HCT116 (cell line): ENCODE results near the gene MYO7A. TPM values are rescaled to one million over a fixed set of nuclear protein-coding genes. Genes with fewer than 3 reads are reported as not detected.

Source experiments
- ATAC-seq: fragments of 200-7000 bp; cut with Tn5 transposase; 2 replicates; pipeline ENCODE4 v1.9.1; 2020; ENCODE audit warnings: mild to moderate bottlenecking, moderate library complexity
- BruUV-seq: library from RNA; stranded (reverse); fragments of 400-500 nt; replicated peaks from 2 replicates; lab custom pipeline; 2021; lab: Mats Ljungman, UMichigan
- CTCF ChIA-PET: fragments of 300-600 bp; sonication (Branson Sonifier 250); formaldehyde crosslinking; loops from one replicate; lab custom pipeline; 2021; ENCODE audit warnings: antibody characterized with exemption; lab: Charles Lee
- POLR2A ChIA-PET: fragments of 300-600, 350-600 bp; sonication (Branson Sonifier 250); formaldehyde crosslinking; loops from one replicate; lab custom pipeline; 2021; ENCODE audit warnings: antibody characterized with exemption; lab: Charles Lee
- RAD21 ChIA-PET, 2 experiments: fragments of 300-600 bp; sonication (Branson Sonifier 250); formaldehyde crosslinking; loops; one replicate each; lab custom pipeline; 2023; ENCODE audit warnings: low total read pairs in 2 of 2; ENCODE audit not compliant: uncharacterized antibody in 2 of 2, unreplicated experiment in 2 of 2, low non-redundant PET in 1 of 2; lab: Charles Lee
- DNase-seq: peaks from one replicate; pipeline ENCODE4 v3.0.0-alpha.2; 2010; ENCODE audit warnings: low read depth, low spot score
- H2AFZ ChIP-seq: fragments of 200-600 bp; shearing (Covaris generic), sonication (generic); 2 replicates; pipeline ENCODE4 v1.6.1; 2017; ENCODE audit warnings: low read depth, mixed run types, mixed read lengths, antibody characterized with exemption, low read length; ENCODE audit not compliant: poor library complexity, severe bottlenecking
- H3K27ac ChIP-seq: 2 replicates; pipeline ENCODE4 v1.5.1; 2012; ENCODE audit warnings: low read depth, low read length
- H3K27me3 ChIP-seq: fragments of 200-600 bp; sonication (generic); 2 replicates; pipeline ENCODE4 v1.6.1; 2016; ENCODE audit warnings: mixed run types, low read length, mixed read lengths; ENCODE audit not compliant: insufficient read depth
- H3K36me3 ChIP-seq, 2 experiments: fragments of 200-500 bp in 1 of 2; fragments of 200-600 bp in 1 of 2; sonication (Bioruptor generic) in 1 of 2; sonication (generic) in 1 of 2; 2 replicates each; pipeline versions ENCODE4 v1.5.1 to v1.6.1; 2014 to 2016; ENCODE audit warnings: low read length in 2 of 2, inconsistent platforms in 1 of 2, mixed read lengths in 1 of 2, mixed run types in 1 of 2; ENCODE audit not compliant: insufficient read depth in 2 of 2, control insufficient read depth in 1 of 2
- H3K4me1 ChIP-seq, 2 experiments: fragments of 200-600 bp in 1 of 2; sonication (generic) in 1 of 2; 2 replicates each; pipeline versions ENCODE4 v1.5.1 to v1.6.1; 2012 to 2017; ENCODE audit warnings: low read length in 2 of 2, inconsistent platforms in 1 of 2, mild to moderate bottlenecking in 1 of 2, mixed read lengths in 1 of 2, mixed run types in 1 of 2, moderate library complexity in 1 of 2; ENCODE audit not compliant: insufficient read depth in 2 of 2, control insufficient read depth in 1 of 2
- H3K4me2 ChIP-seq: fragments of 200-600 bp; sonication (generic); 2 replicates; pipeline ENCODE4 v1.6.1; 2017; ENCODE audit warnings: mixed run types, low read length, mixed read lengths
- H3K4me3 ChIP-seq, 2 experiments: fragments of 200-600 bp in 1 of 2; sonication (generic) in 1 of 2; replicated peaks in 1 of 2; 2 replicates each; pipeline ENCODE4 v1.5.1; 2011 to 2016; ENCODE audit warnings: low read length in 2 of 2, control low read depth in 1 of 2, low read depth in 1 of 2, mild to moderate bottlenecking in 1 of 2, mixed read lengths in 1 of 2, mixed run types in 1 of 2
- H3K79me2 ChIP-seq: fragments of 200-600 bp; sonication (generic); 2 replicates; pipeline ENCODE4 v1.6.1; 2017; ENCODE audit warnings: mild to moderate bottlenecking, mixed run types, low read length, moderate library complexity, mixed read lengths; ENCODE audit not compliant: insufficient read depth
- H3K9ac ChIP-seq: fragments of 200-600 bp; sonication (generic); 2 replicates; pipeline ENCODE4 v1.6.1; 2016; ENCODE audit warnings: low read length, mixed read lengths
- H3K9me2 ChIP-seq: fragments of 200-600 bp; sonication (generic), shearing (Covaris generic); 2 replicates; pipeline ENCODE4 v1.6.1; 2017; ENCODE audit warnings: mixed run types, mild to moderate bottlenecking, moderate library complexity; ENCODE audit not compliant: insufficient read depth
- H3K9me3 ChIP-seq, 2 experiments: fragments of 200-500 bp in 1 of 2; fragments of 200-600 bp in 1 of 2; sonication (Bioruptor generic) in 1 of 2; sonication (generic) in 1 of 2; 2 replicates each; pipeline ENCODE4 v1.6.1; 2014 to 2017; ENCODE audit warnings: low read length in 2 of 2, mixed read lengths in 2 of 2, inconsistent platforms in 1 of 2, low read depth in 1 of 2, mild to moderate bottlenecking in 1 of 2, mixed run types in 1 of 2, moderate library complexity in 1 of 2; ENCODE audit not compliant: control insufficient read depth in 1 of 2, insufficient read depth in 1 of 2
- H4K20me1 ChIP-seq: fragments of 200-600 bp; sonication (generic), shearing (Covaris generic); 2 replicates; pipeline ENCODE4 v1.6.1; 2017; ENCODE audit warnings: mixed run types, mild to moderate bottlenecking, moderate library complexity; ENCODE audit not compliant: insufficient read depth
- CTCF ChIP-seq, 3 experiments: fragments of 200-600 bp in 1 of 3; sonication (generic) in 1 of 3; IDR thresholded peaks in 2 of 3; conservative IDR thresholded peaks in 1 of 3; 2 replicates each; pipeline ENCODE4 v1.5.1; 2012 to 2017; ENCODE audit warnings: low read depth in 2 of 3, low read length in 2 of 3, antibody characterized with exemption in 1 of 3, borderline replicate concordance in 1 of 3, control low read depth in 1 of 3, mild to moderate bottlenecking in 1 of 3, mixed read lengths in 1 of 3, mixed run types in 1 of 3, moderate library complexity in 1 of 3; ENCODE audit not compliant: insufficient read depth in 1 of 3
- ELF1 ChIP-seq: IDR thresholded peaks from 2 replicates; pipeline ENCODE4 v1.6.1; 2012; ENCODE audit warnings: low read depth, borderline replicate concordance
- EZH2phosphoT487 ChIP-seq: fragments of 200-600 bp; IDR thresholded peaks from 2 replicates; pipeline ENCODE4 v1.6.1; 2018; ENCODE audit warnings: antibody characterized with exemption, borderline replicate concordance
- FOSL1 ChIP-seq: IDR thresholded peaks from 2 replicates; pipeline ENCODE4 v1.6.1; 2012; ENCODE audit warnings: low read depth
- SP1 ChIP-seq: IDR thresholded peaks from 2 replicates; pipeline ENCODE4 v1.6.1; 2012; ENCODE audit warnings: low read depth
- TCF7L2 ChIP-seq: IDR thresholded peaks from 2 replicates; pipeline ENCODE4 v1.7.0; 2011; ENCODE audit warnings: borderline replicate concordance, inconsistent platforms; ENCODE audit not compliant: insufficient read depth, insufficient read length; ENCODE audit errors: extremely low read depth
- intact Hi-C: fragments of 100-400 bp; cut with micrococcal nuclease; formaldehyde crosslinking; loops from 2 replicates; pipeline ENCODE4 v1.10.0; 2022
- total RNA-seq: library from RNA; stranded (reverse); gene quantifications from one replicate; pipeline ENCODE4 v1.2.1, GENCODE V29; 2021; ENCODE audit not compliant: unreplicated experiment
- TF ChIP-seq, protein P1 (sequence below): IDR thresholded peaks from 2 replicates; pipeline ENCODE4 v1.6.1; 2012
- TF ChIP-seq, protein P2 (sequence below): IDR thresholded peaks from 2 replicates; pipeline ENCODE4 v1.6.1; 2012; ENCODE audit warnings: low read depth

Gene MYO7A
- total RNA-seq, 1 experiment from 2014 or later: 1.8 TPM

GRCh38 chr11:77121096-77121640 lies 6.9 kb upstream of the MYO7A start:
- intact Hi-C loops: no loop called here
- no peaks in the 10 kb centered on the region for H3K27me3 ChIP-seq
- no peak overlapping the region for H3K4me2 ChIP-seq
- ChIA-PET CTCF (interaction anchor here (0.8 kb wide), 1 partner anchor 9 kb away, joined by 6 read pairs; no protein-coding TSS in a partner anchor), POLR2A (no interaction called here), RAD21 (no interaction called here)
- DNase-seq (no peak), ATAC-seq (no peak)
- no peaks in the 10 kb centered on the region for H3K4me1 ChIP-seq
- BruUV-seq: no TSS peak
- H3K36me3 ChIP-seq: no peaks in the 10 kb centered on the region
- TF ChIP-seq TCF7L2 (no peak), EZH2phosphoT487 (no peak), FOSL1 (no peak), SP1 (no peak), ELF1 (no peak), CTCF (IDR thresholded peaks at IDR 0.05 in 2 of 3, conservative IDR thresholded peaks at IDR 0.05 in 1 of 3; ENCODE audit: borderline replicate concordance in 1 of 3, insufficient read depth in 1 of 3, low read depth in 2 of 3, low read length in 2 of 3) (no peak)
- TF ChIP-seq, protein P1, sequence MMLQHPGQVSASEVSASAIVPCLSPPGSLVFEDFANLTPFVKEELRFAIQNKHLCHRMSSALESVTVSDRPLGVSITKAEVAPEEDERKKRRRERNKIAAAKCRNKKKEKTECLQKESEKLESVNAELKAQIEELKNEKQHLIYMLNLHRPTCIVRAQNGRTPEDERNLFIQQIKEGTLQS: no peak
- TF ChIP-seq, protein P2, sequence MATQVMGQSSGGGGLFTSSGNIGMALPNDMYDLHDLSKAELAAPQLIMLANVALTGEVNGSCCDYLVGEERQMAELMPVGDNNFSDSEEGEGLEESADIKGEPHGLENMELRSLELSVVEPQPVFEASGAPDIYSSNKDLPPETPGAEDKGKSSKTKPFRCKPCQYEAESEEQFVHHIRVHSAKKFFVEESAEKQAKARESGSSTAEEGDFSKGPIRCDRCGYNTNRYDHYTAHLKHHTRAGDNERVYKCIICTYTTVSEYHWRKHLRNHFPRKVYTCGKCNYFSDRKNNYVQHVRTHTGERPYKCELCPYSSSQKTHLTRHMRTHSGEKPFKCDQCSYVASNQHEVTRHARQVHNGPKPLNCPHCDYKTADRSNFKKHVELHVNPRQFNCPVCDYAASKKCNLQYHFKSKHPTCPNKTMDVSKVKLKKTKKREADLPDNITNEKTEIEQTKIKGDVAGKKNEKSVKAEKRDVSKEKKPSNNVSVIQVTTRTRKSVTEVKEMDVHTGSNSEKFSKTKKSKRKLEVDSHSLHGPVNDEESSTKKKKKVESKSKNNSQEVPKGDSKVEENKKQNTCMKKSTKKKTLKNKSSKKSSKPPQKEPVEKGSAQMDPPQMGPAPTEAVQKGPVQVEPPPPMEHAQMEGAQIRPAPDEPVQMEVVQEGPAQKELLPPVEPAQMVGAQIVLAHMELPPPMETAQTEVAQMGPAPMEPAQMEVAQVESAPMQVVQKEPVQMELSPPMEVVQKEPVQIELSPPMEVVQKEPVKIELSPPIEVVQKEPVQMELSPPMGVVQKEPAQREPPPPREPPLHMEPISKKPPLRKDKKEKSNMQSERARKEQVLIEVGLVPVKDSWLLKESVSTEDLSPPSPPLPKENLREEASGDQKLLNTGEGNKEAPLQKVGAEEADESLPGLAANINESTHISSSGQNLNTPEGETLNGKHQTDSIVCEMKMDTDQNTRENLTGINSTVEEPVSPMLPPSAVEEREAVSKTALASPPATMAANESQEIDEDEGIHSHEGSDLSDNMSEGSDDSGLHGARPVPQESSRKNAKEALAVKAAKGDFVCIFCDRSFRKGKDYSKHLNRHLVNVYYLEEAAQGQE: no peak
- no peaks in the 10 kb centered on the region for H3K9me3 ChIP-seq
- no peak overlapping the region for H2AFZ ChIP-seq
- H4K20me1 ChIP-seq: no peaks in the 10 kb centered on the region
- no peaks in the 10 kb centered on the region for H3K9me2 ChIP-seq
- no peak overlapping the region for H3K9ac ChIP-seq
- H3K79me2 ChIP-seq: no peaks in the 10 kb centered on the region
- H3K27ac ChIP-seq: no peak overlapping the region
- H3K4me3 ChIP-seq: no peak overlapping the region
